CD4-positive, alpha-beta T cell (primary cell): ENCODE results near the gene PRKCSH. TPM values are rescaled to one million over a fixed set of nuclear protein-coding genes. Genes with fewer than 3 reads are reported as not detected.

ENCODE experiments used
- ATAC-seq: fragments of 200-7000 bp; cut with Tn5 transposase; one replicate; pipeline ENCODE4 v1.10.0; 2022; ENCODE audit warnings: mild to moderate bottlenecking; ENCODE audit not compliant: poor library complexity
- CTCF ChIA-PET: fragments of 350-600 bp; sonication (Branson Sonifier 250); formaldehyde crosslinking; loops from one replicate; lab custom pipeline; 2021; ENCODE audit warnings: antibody characterized with exemption, inconsistent platforms; lab: Charles Lee
- POLR2A ChIA-PET: fragments of 350-600 bp; sonication (Branson Sonifier 250); formaldehyde crosslinking; loops from one replicate; lab custom pipeline; 2021; ENCODE audit warnings: antibody characterized with exemption, inconsistent platforms; lab: Charles Lee
- DNase-seq, 14 experiments: peaks; one replicate each; pipeline ENCODE4 v3.0.0-alpha.2; 2013 to 2020; ENCODE audit warnings: mixed read lengths in 2 of 14
- H3K27ac ChIP-seq, 2 donors: one replicate each; pipeline versions ENCODE4 v1.5.1 to v1.7.0; 2013; ENCODE audit warnings: low read length in 2 of 2, low read depth in 1 of 2, mild to moderate bottlenecking in 1 of 2
- H3K27me3 ChIP-seq, 2 experiments: 1 replicate in 1 of 2; 2 replicates in 1 of 2; pipeline versions ENCODE4 v1.6.1 to v1.7.0; 2013; ENCODE audit warnings: low read length in 2 of 2, control low read depth in 1 of 2, mild to moderate bottlenecking in 1 of 2, moderate library complexity in 1 of 2; ENCODE audit not compliant: insufficient read depth in 2 of 2, control insufficient read depth in 1 of 2
- H3K36me3 ChIP-seq: one replicate; pipeline ENCODE4 v1.6.1; 2013; ENCODE audit warnings: low read length, control low read depth; ENCODE audit not compliant: insufficient read depth
- H3K4me1 ChIP-seq: one replicate; pipeline ENCODE4 v1.6.1; 2013; ENCODE audit warnings: low read length, control low read depth; ENCODE audit not compliant: insufficient read depth
- H3K4me3 ChIP-seq: one replicate; pipeline ENCODE4 v1.5.1; 2013; ENCODE audit warnings: mild to moderate bottlenecking, low read length, moderate library complexity
- H3K9me3 ChIP-seq, 2 experiments: 1 replicate in 1 of 2; 2 replicates in 1 of 2; pipeline versions ENCODE4 v1.6.1 to v1.7.0; 2013; ENCODE audit warnings: low read length in 2 of 2, mild to moderate bottlenecking in 2 of 2, control low read depth in 1 of 2, moderate library complexity in 1 of 2; ENCODE audit not compliant: control insufficient read depth in 1 of 2, insufficient read depth in 1 of 2
- H3K27ac Mint-ChIP-seq: one replicate; pipeline ENCODE4 v1.8.0; 2020; ENCODE audit warnings: mixed read lengths
- H3K27me3 Mint-ChIP-seq: one replicate; pipeline ENCODE4 v1.8.0; 2021; ENCODE audit warnings: mixed read lengths
- H3K36me3 Mint-ChIP-seq: one replicate; pipeline ENCODE4 v1.8.0; 2021; ENCODE audit warnings: low read depth, mixed read lengths
- H3K4me1 Mint-ChIP-seq: one replicate; pipeline ENCODE4 v1.8.0; 2021; ENCODE audit warnings: low read depth, mixed read lengths
- H3K4me3 Mint-ChIP-seq: one replicate; pipeline ENCODE4 v1.8.0; 2020; ENCODE audit warnings: mild to moderate bottlenecking, mixed read lengths
- H3K9me3 Mint-ChIP-seq: one replicate; pipeline ENCODE4 v1.8.0; 2020; ENCODE audit warnings: mixed read lengths
- CTCF ChIP-seq: fragments of 200-600 bp; IDR thresholded peaks from one replicate; pipeline ENCODE4 v1.8.0; 2022; ENCODE audit warnings: antibody characterized with exemption, mild to moderate bottlenecking
- intact Hi-C, 2 experiments: fragments of 100-400 bp; cut with DNase I in 1 of 2; cut with micrococcal nuclease in 1 of 2; formaldehyde crosslinking; loops; one replicate each; pipeline versions ENCODE4 v1.15.1 to v1.9.0; 2023 to 2025; cut with DNase I, micrococcal nuclease
- total RNA-seq, 174 experiments: library from RNA in 2 of 174; stranded (reverse) in 2 of 174; gene quantifications; one replicate each; pipeline ENCODE4 v1.2.3 and lab custom pipeline; 2021 to 2026

The PRKCSH gene
- total RNA-seq, 2 experiments from 2014 or later = 257 to 260 TPM

- Mint-ChIP-seq H3K9me3 (no peaks in the 10 kb centered on the region), H3K4me1 (peaks cover 13% of the 10 kb centered on the region), H3K27ac (no peak overlapping the region), H3K4me3 (no peak overlapping the region), H3K27me3 (peaks cover 25% of the 10 kb centered on the region), H3K36me3 (peaks cover 19% of the 10 kb centered on the region)
- Histone ChIP-seq H3K9me3 (peaks cover 0 to 10% of the 10 kb centered on the region in 2 experiments), H3K4me1 (peaks cover 15% of the 10 kb centered on the region), H3K4me3 (no peak overlapping the region), H3K27ac (no peak overlapping the region), H3K27me3 (peaks cover 7 to 8% of the 10 kb centered on the region in 2 experiments), H3K36me3 (peaks cover 13% of the 10 kb centered on the region)
- TF ChIP-seq CTCF = no peak
- ATAC-seq (no peak), DNase-seq (no peak)
- ChIA-PET POLR2A (no interaction called here), CTCF (no interaction called here)
- intact Hi-C loops = loop anchor here in 1 of 2 experiments (10.0 kb wide), 1 partner anchor 52 kb away; the partner anchor contains the start of genes ODAD3 and PRKCSH
These were observed 51.4 kb downstream of the PRKCSH start for GRCh38 chr19:11486661-11487503.

GRCh38 chr19:11489378-11489777, 53.9 kb downstream of the PRKCSH start:
- ATAC-seq = no peak
- H3K36me3 ChIP-seq = peaks cover 10% of the 10 kb centered on the region
- H3K4me3 Mint-ChIP-seq = no peak overlapping the region
- no peak for DNase-seq
- H3K4me3 ChIP-seq = no peak overlapping the region
- TF ChIP-seq CTCF = no peak
- no peak overlapping the region for H3K27ac ChIP-seq
- peaks cover 0 to 5% of the 10 kb centered on the region in 2 experiments for H3K9me3 ChIP-seq
- peaks cover 8% of the 10 kb centered on the region for H3K27me3 Mint-ChIP-seq
- H3K27ac Mint-ChIP-seq = no peak overlapping the region
- H3K36me3 Mint-ChIP-seq = peaks cover 25% of the 10 kb centered on the region
- POLR2A ChIA-PET = no interaction called here
- no peaks in the 10 kb centered on the region for H3K4me1 ChIP-seq
- intact Hi-C loops = loop anchor here in 1 of 2 experiments (10.0 kb wide), 1 partner anchor 55 kb away; the partner anchor contains the start of genes ODAD3 and PRKCSH
- CTCF ChIA-PET = no interaction called here
- H3K27me3 ChIP-seq = no peaks in the 10 kb centered on the region
- H3K4me1 Mint-ChIP-seq = no peaks in the 10 kb centered on the region
- H3K9me3 Mint-ChIP-seq = no peaks in the 10 kb centered on the region

- TF ChIP-seq CTCF = no peak
These were observed 59.3 kb downstream of the PRKCSH start for GRCh38 chr19:11494634-11495285.

More at GRCh38 chr19:11494634-11495285, 59.3 kb downstream of the PRKCSH start:
- H3K27ac Mint-ChIP-seq = no peak overlapping the region
- H3K4me3 ChIP-seq = no peak overlapping the region
- POLR2A ChIA-PET = no interaction called here
- intact Hi-C loops = no loop called here
- no peaks in the 10 kb centered on the region for H3K27me3 Mint-ChIP-seq
- CTCF ChIA-PET = no interaction called here
- ATAC-seq (no peak), DNase-seq (no peak)
- peaks cover 22% of the 10 kb centered on the region for H3K36me3 ChIP-seq
- H3K4me1 ChIP-seq = no peaks in the 10 kb centered on the region
- H3K9me3 ChIP-seq = no peaks in the 10 kb centered on the region
- H3K36me3 Mint-ChIP-seq = peaks cover 36% of the 10 kb centered on the region
- H3K9me3 Mint-ChIP-seq = no peaks in the 10 kb centered on the region
- H3K4me3 Mint-ChIP-seq = no peak overlapping the region
- H3K27me3 ChIP-seq = no peaks in the 10 kb centered on the region
- no peaks in the 10 kb centered on the region for H3K4me1 Mint-ChIP-seq
- no peak overlapping the region for H3K27ac ChIP-seq
